CD4-positive, alpha-beta T cell (primary cell): ENCODE results near the gene COL16A1. TPM values are rescaled to one million over a fixed set of nuclear protein-coding genes. Genes with fewer than 3 reads are reported as not detected.

Source experiments
- ATAC-seq: fragments of 200-7000 bp; cut with Tn5 transposase; one replicate; pipeline ENCODE4 v1.10.0; 2022; ENCODE audit warnings: mild to moderate bottlenecking; ENCODE audit not compliant: poor library complexity
- CTCF ChIA-PET: fragments of 350-600 bp; sonication (Branson Sonifier 250); formaldehyde crosslinking; loops from one replicate; lab custom pipeline; 2021; ENCODE audit warnings: antibody characterized with exemption, inconsistent platforms; lab: Charles Lee
- POLR2A ChIA-PET: fragments of 350-600 bp; sonication (Branson Sonifier 250); formaldehyde crosslinking; loops from one replicate; lab custom pipeline; 2021; ENCODE audit warnings: antibody characterized with exemption, inconsistent platforms; lab: Charles Lee
- DNase-seq, 14 experiments: peaks; one replicate each; pipeline ENCODE4 v3.0.0-alpha.2; 2013 to 2020; ENCODE audit warnings: mixed read lengths in 2 of 14
- H3K27ac ChIP-seq, 2 donors: one replicate each; pipeline versions ENCODE4 v1.5.1 to v1.7.0; 2013; ENCODE audit warnings: low read length in 2 of 2, low read depth in 1 of 2, mild to moderate bottlenecking in 1 of 2
- H3K27me3 ChIP-seq, 2 experiments: 1 replicate in 1 of 2; 2 replicates in 1 of 2; pipeline versions ENCODE4 v1.6.1 to v1.7.0; 2013; ENCODE audit warnings: low read length in 2 of 2, control low read depth in 1 of 2, mild to moderate bottlenecking in 1 of 2, moderate library complexity in 1 of 2; ENCODE audit not compliant: insufficient read depth in 2 of 2, control insufficient read depth in 1 of 2
- H3K36me3 ChIP-seq: one replicate; pipeline ENCODE4 v1.6.1; 2013; ENCODE audit warnings: low read length, control low read depth; ENCODE audit not compliant: insufficient read depth
- H3K4me1 ChIP-seq: one replicate; pipeline ENCODE4 v1.6.1; 2013; ENCODE audit warnings: low read length, control low read depth; ENCODE audit not compliant: insufficient read depth
- H3K4me3 ChIP-seq: one replicate; pipeline ENCODE4 v1.5.1; 2013; ENCODE audit warnings: mild to moderate bottlenecking, low read length, moderate library complexity
- H3K9me3 ChIP-seq, 2 experiments: 1 replicate in 1 of 2; 2 replicates in 1 of 2; pipeline versions ENCODE4 v1.6.1 to v1.7.0; 2013; ENCODE audit warnings: low read length in 2 of 2, mild to moderate bottlenecking in 2 of 2, control low read depth in 1 of 2, moderate library complexity in 1 of 2; ENCODE audit not compliant: control insufficient read depth in 1 of 2, insufficient read depth in 1 of 2
- H3K27ac Mint-ChIP-seq: one replicate; pipeline ENCODE4 v1.8.0; 2020; ENCODE audit warnings: mixed read lengths
- H3K27me3 Mint-ChIP-seq: one replicate; pipeline ENCODE4 v1.8.0; 2021; ENCODE audit warnings: mixed read lengths
- H3K36me3 Mint-ChIP-seq: one replicate; pipeline ENCODE4 v1.8.0; 2021; ENCODE audit warnings: low read depth, mixed read lengths
- H3K4me1 Mint-ChIP-seq: one replicate; pipeline ENCODE4 v1.8.0; 2021; ENCODE audit warnings: low read depth, mixed read lengths
- H3K4me3 Mint-ChIP-seq: one replicate; pipeline ENCODE4 v1.8.0; 2020; ENCODE audit warnings: mild to moderate bottlenecking, mixed read lengths
- H3K9me3 Mint-ChIP-seq: one replicate; pipeline ENCODE4 v1.8.0; 2020; ENCODE audit warnings: mixed read lengths
- intact Hi-C, 2 experiments: fragments of 100-400 bp; cut with DNase I in 1 of 2; cut with micrococcal nuclease in 1 of 2; formaldehyde crosslinking; loops; one replicate each; pipeline versions ENCODE4 v1.15.1 to v1.9.0; 2023 to 2025; cut with DNase I, micrococcal nuclease
- total RNA-seq, 174 experiments: library from RNA in 2 of 174; stranded (reverse) in 2 of 174; gene quantifications; one replicate each; pipeline ENCODE4 v1.2.3 and lab custom pipeline; 2021 to 2026
- TF ChIP-seq, protein P1 (sequence below): fragments of 200-600 bp; IDR thresholded peaks from one replicate; pipeline ENCODE4 v1.8.0; 2022; ENCODE audit warnings: antibody characterized with exemption, mild to moderate bottlenecking

COL16A1 gene
- total RNA-seq, 2 experiments from 2014 or later: not detected

DNA sequence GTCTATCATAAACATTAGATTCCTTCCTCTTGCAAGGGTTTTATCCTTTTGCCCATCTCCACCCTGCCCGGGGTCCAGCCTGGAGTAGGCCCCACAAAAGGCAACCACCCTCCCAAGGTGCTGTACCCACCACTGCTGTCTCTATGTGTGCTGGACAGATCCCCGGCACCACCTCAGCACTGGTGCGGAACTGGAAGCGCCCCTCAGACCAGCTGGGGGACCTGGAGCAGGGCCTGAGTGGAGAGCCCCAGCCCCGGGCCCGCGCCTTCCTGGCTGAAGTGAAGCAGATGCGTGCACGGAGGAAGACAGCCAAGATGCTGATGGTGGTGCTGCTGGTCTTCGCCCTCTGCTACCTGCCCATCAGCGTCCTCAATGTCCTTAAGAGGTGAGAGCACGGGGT, 80.5 kb downstream of the COL16A1 start:
- peaks cover 16% of the 10 kb centered on the region for H3K36me3 ChIP-seq
- intact Hi-C loops: no loop called here
- Mint-ChIP-seq H3K27me3 (peaks cover 22% of the 10 kb centered on the region), H3K9me3 (no peaks in the 10 kb centered on the region), H3K4me1 (no peaks in the 10 kb centered on the region), H3K36me3 (peaks cover 23% of the 10 kb centered on the region), H3K27ac (no peak overlapping the region), H3K4me3 (no peak overlapping the region)
- no peak overlapping the region for H3K4me3 ChIP-seq
- DNase-seq (no peak), ATAC-seq (no peak)
- TF ChIP-seq, protein P1, sequence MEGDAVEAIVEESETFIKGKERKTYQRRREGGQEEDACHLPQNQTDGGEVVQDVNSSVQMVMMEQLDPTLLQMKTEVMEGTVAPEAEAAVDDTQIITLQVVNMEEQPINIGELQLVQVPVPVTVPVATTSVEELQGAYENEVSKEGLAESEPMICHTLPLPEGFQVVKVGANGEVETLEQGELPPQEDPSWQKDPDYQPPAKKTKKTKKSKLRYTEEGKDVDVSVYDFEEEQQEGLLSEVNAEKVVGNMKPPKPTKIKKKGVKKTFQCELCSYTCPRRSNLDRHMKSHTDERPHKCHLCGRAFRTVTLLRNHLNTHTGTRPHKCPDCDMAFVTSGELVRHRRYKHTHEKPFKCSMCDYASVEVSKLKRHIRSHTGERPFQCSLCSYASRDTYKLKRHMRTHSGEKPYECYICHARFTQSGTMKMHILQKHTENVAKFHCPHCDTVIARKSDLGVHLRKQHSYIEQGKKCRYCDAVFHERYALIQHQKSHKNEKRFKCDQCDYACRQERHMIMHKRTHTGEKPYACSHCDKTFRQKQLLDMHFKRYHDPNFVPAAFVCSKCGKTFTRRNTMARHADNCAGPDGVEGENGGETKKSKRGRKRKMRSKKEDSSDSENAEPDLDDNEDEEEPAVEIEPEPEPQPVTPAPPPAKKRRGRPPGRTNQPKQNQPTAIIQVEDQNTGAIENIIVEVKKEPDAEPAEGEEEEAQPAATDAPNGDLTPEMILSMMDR: no peak
- H3K9me3 ChIP-seq: no peaks in the 10 kb centered on the region
- H3K27me3 ChIP-seq: peaks cover 12 to 13% of the 10 kb centered on the region in 2 experiments
- POLR2A ChIA-PET: no interaction called here
- CTCF ChIA-PET: no interaction called here
- H3K27ac ChIP-seq: no peak overlapping the region
- peaks cover 1% of the 10 kb centered on the region for H3K4me1 ChIP-seq

DNA sequence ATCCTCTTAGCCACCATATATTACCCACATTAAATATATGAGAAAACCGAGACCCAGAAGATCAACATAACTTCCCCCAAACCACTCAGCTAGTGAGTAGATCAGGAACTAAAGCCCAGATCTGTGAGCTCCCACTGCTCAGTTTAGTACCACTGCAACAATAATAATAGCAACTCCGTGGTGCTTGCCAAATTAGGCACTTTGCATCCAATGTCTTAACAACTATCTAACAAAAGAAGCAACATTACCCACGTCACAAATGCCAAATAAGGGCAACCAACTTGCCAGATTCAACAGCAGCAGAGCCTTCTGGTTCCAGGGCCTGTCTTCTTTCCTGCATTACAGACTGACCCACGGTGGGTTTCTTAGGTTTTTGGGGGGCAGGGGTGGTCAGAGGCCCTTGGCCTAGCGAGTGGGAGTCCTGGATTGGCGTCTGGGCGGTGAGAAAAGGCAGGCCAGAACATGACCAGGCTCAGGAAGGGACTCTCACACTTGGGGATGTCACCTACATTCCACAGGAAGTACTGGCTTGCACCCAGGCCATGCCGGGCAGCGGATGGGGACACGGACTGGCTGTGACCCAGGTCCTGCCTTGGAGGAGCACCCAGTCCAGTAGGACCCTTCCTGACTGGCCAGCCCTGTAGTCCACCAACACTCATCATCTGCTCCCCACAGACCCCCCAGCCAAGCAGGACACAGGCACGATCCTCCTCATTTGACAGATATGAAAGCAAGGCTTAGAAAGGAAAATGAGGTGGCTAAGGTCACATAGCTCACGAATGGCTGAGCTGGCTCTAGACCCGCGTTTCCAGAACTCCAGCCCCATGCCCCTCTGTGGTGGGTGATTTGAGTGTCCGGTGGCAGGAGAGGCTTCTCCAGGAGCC, 81.7 kb downstream of the COL16A1 start:
- Histone ChIP-seq H3K36me3 (peaks cover 3% of the 10 kb centered on the region), H3K27me3 (peaks cover 17 to 23% of the 10 kb centered on the region in 2 experiments), H3K27ac (no peak overlapping the region), H3K4me3 (no peak overlapping the region), H3K9me3 (peaks cover 0 to 7% of the 10 kb centered on the region in 2 experiments), H3K4me1 (peaks cover 10% of the 10 kb centered on the region)
- POLR2A ChIA-PET: no interaction called here
- TF ChIP-seq, protein P1: no peak
- H3K36me3 Mint-ChIP-seq: peaks cover 11% of the 10 kb centered on the region
- intact Hi-C loops: no loop called here
- no peak overlapping the region for H3K27ac Mint-ChIP-seq
- DNase-seq: peak in 1 of 14 experiments; percentile 11
- ATAC-seq: no peak
- no peak overlapping the region for H3K4me3 Mint-ChIP-seq
- H3K27me3 Mint-ChIP-seq: peaks cover 29% of the 10 kb centered on the region
- H3K9me3 Mint-ChIP-seq: no peaks in the 10 kb centered on the region
- H3K4me1 Mint-ChIP-seq: peaks cover 3% of the 10 kb centered on the region
- CTCF ChIA-PET: interaction anchor here (0.6 kb wide), 1 partner anchor 370 kb away, joined by 3 read pairs; no protein-coding TSS in a partner anchor

DNA sequence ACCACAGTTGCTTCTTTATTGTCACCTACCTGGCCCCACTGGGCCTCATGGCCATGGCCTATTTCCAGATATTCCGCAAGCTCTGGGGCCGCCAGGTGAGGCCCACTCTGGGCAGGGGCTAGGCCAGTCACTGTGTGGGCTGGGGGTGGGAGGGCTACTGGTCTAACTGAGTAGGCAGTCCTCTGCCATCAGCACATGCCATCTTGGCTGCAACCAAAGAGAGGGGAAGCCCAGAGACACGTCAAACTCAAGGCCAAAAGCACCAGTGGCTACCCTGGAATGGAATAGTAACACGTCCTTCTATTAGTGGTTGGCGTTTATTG, 82.4 kb downstream of the COL16A1 start:
- H3K4me3 Mint-ChIP-seq: no peak overlapping the region
- H3K36me3 Mint-ChIP-seq: peaks cover 7% of the 10 kb centered on the region
- ChIA-PET CTCF (interaction anchor here (0.6 kb wide), 1 partner anchor 371 kb away, joined by 3 read pairs; no protein-coding TSS in a partner anchor), POLR2A (no interaction called here)
- H3K27me3 ChIP-seq: peaks cover 23 to 29% of the 10 kb centered on the region in 2 experiments
- ATAC-seq (no peak), DNase-seq (no peak)
- no peak overlapping the region for H3K27ac Mint-ChIP-seq
- no peak overlapping the region for H3K4me3 ChIP-seq
- peaks cover 35% of the 10 kb centered on the region for H3K27me3 Mint-ChIP-seq
- no peak overlapping the region for H3K27ac ChIP-seq
- intact Hi-C loops: no loop called here
- peaks cover 9% of the 10 kb centered on the region for H3K4me1 Mint-ChIP-seq
- no peaks in the 10 kb centered on the region for H3K9me3 Mint-ChIP-seq
- peaks cover 10% of the 10 kb centered on the region for H3K4me1 ChIP-seq
- peaks cover 0 to 7% of the 10 kb centered on the region in 2 experiments for H3K9me3 ChIP-seq
- no peaks in the 10 kb centered on the region for H3K36me3 ChIP-seq
- TF ChIP-seq, protein P1: no peak
